ENCODE results near the gene IDS. TPM values are rescaled to one million over a fixed set of nuclear protein-coding genes. Genes with fewer than 3 reads are reported as not detected.

The IDS gene
- polyA plus RNA-seq, 1 donor = 27.2 TPM

DNA sequence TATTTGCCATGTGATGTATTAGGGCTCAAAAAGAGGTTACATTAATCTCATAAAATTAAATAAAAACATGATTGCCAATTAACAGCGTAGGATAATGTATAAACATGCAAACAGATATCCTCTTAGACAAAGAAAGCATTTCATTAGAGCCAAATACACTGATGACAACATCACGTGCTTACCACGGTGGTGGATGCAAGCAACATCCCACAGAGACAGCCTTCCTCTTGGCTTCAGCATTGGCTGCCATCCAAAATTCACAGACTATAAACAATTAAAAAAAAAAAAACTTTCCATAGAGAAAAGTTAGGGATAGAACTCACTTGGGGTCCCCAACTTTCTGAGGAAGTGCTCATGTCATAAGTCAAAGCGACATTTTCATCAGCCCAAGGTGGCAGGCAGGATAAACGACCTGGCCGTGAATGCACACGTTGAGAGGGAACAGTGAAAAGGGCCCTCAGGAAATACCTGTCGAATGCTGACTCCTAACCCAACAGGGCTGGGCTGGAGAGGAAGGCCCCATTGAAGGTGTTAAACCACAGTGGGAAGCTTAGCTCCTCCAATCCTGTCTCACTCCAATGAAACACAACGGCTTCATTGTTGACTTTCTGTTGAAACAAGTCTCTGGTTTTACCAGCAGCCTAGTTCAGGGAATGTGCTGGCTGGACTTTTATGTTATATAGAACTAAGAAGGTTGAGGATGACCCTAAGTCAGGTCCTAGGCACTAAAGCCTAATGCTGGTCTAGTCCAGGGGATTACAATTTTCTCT lies 48.4 kb downstream of the IDS start:
- DNase-seq (ENCODE audit: low read depth) = no peak

DNA sequence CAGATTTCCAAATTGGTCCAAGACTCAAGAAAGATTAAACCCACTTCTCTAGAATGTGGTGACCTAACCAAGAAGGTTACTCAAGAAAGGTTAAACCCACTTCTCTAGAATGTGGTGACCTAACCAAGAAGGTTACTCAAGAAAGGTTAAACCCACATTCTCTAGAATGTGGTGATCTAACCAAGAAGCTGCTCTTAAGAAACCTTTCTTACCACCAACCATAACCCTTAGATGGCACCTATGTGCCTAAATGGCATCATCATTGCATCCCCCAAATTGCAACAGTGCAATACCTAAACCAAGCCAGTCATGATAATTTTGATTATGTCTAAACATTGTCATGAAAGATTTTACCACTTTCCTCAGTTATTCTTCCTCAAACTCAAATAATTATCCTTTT lies 49.2 kb downstream of the IDS start:
- DNase-seq (ENCODE audit: low read depth) = no peak

DNA sequence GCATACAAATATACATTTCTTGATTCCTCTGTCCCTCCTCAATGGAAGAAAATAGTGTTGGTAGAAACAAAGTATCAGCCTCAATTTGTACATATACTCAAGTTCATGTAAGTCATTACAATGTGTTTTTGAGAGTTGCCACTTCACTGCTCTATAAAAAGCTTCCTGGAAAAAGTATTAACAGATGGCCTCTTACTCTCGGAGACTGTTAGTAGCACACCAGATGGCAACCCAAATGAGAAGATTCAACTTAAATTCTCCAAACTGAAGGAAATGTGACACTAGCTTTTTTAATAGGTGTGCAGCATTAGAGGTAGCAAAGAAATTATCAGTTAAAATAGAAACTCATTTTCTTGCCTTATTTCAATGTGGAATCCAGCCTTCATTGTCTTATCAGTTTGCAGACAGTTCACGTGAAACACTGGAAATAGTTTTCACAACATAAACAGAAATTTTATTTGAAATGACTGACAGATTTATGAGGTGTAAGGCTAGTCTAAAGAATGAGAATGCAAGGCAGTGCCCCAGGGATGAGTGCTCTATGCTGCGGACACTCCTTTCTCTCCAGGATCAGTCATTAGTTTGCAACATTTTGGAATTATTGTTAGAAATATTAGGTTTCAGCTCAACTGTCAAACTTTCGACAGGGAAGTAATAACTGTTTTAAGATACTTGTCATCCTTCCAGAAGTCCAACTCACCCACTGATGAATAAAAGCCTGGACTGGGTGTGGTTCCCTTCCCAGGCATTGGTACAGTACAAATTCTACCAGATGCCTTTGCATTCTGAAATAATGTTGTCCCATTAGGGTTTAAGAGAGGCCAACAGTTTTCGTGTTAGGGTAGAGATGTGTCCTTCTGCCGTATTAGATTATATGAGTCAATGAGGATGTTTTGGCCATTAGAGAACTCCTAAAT lies 50.9 kb downstream of the IDS start:
- no peak for DNase-seq (ENCODE audit: low read depth)

DNA sequence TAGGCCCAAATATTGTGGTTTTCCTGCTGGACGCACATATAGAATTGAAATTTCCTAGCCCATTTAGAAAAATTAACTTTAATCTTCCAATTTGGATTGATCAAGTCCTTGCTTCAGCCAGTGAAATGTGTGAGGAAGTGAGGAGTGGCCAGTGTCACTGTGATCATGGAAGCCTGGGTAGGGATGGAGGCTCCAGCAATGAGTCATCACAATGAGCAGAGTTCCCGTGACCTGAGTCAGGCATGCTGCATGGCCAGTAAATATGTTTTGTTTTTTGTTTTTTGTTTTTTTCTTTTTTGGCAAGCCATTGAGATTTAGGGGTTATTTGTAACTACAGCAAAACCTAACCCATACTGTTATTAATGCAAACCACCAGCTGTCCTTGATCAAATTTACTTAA lies 52.1 kb downstream of the IDS start:
- no peak for DNase-seq (ENCODE audit: low read depth)

DNA sequence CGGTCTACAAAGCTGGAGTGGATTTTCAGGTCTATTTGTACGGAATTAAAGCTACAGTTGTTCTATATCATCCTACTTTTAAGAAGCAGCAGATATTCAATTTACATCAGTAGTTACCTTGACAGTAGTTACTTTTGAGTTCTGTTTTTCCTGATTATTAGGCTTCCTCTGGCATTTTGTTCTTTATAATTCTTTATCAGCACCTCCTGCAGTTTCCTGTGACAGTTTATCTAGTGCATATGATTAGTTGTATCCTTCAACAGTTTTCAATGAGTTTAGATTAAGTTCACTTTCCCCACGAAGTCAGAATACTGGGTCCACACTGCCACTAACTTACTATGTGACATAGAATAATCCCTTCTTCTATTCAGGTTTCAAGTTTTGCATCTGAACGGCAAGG lies 71.7 kb downstream of the IDS start:
- DNase-seq (ENCODE audit: low read depth) = no peak

DNA sequence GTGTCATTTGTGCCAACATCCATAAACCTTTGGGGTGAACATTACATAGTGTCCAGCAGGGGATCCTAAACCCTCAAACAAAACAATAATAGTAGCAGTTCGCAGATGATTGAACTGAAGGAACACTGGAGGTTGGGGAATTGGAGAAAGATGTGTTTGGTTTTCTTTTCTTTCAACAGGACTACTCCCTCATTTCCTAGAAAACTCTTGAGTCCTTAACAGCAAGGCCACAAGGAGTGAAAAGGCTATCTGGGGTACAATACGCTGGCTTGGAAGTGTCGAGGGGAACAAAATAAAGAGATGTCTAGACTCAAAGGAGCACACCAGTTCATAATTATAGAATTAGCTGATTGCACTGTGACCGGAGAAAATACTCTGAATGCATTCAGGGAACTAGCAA lies 72.1 kb downstream of the IDS start:
- no peak for DNase-seq (ENCODE audit: low read depth)

Other genes with a start within 250 kb of the IDS start
- 21.4 TPM for gene EOLA1, start 35.7 kb upstream of the IDS start, polyA plus RNA-seq (ENCODE audit: insufficient read length)
- 1.1 TPM for gene HSFX3, start 44.6 kb upstream of the IDS start, polyA plus RNA-seq (ENCODE audit: insufficient read length)
- gene MAGEA9B, start 82.2 kb upstream of the IDS start, polyA plus RNA-seq (ENCODE audit: insufficient read length) = not detected
- gene HSFX2, start 90.0 kb upstream of the IDS start, polyA plus RNA-seq (ENCODE audit: insufficient read length) = 0.18 TPM
- gene TMEM185A, start 126.5 kb upstream of the IDS start, polyA plus RNA-seq (ENCODE audit: insufficient read length) = 28.0 TPM
- gene MAGEA11, start 206.8 kb upstream of the IDS start, polyA plus RNA-seq (ENCODE audit: insufficient read length) = not detected

Data from forelimb muscle (tissue), 1 donor.